ENCODE data around the gene RPS6KC1.

- TF ChIP-seq CTCF (conservative IDR thresholded peaks at IDR 0.05 in 1 of 2, IDR thresholded peaks at IDR 0.05 in 1 of 2; ENCODE audit: extremely low read depth in 1 of 2, insufficient read depth in 1 of 2, low read depth in 1 of 2, low read length in 2 of 2) (no peak), EZH2 (IDR thresholded peaks at IDR 0.05; ENCODE audit: borderline replicate concordance, low read length) (no peak)
Measured at GRCh38 chr1:213131851-213132655, 81.0 kb downstream of the RPS6KC1 start.

Data from mammary epithelial cell (primary cell).